Gastrocnemius medialis (tissue), 4 donors: ENCODE measurements around the gene PRKAG2.

ENCODE experiments used
- CTCF ChIP-seq, 5 experiments: fragments of 450-650 bp in 3 of 5; fragments of 200-600 bp in 2 of 5; sonication (generic) in 2 of 5; IDR thresholded peaks in 4 of 5; conservative IDR thresholded peaks in 1 of 5; 1 replicate in 4 of 5; 2 replicates in 1 of 5; pipeline ENCODE4 v1.5.1; 2016 to 2019; ENCODE audit warnings: antibody characterized with exemption in 5 of 5, mild to moderate bottlenecking in 3 of 5, moderate library complexity in 3 of 5
- POLR2A ChIP-seq, 2 donors: fragments of 450-650 bp; IDR thresholded peaks; one replicate each; pipeline ENCODE4 v1.6.1; 2017; ENCODE audit warnings: antibody characterized with exemption in 2 of 2, mild to moderate bottlenecking in 2 of 2, moderate library complexity in 2 of 2

GRCh38 chr7:151809146-151809863 lies 67.6 kb downstream of the PRKAG2 start:
- TF ChIP-seq CTCF (IDR thresholded peaks at IDR 0.05 in 4 of 5, conservative IDR thresholded peaks at IDR 0.05 in 1 of 5) (no peak), POLR2A (IDR thresholded peaks at IDR 0.05) (no peak)
